Bone marrow (tissue), 2 donors: ENCODE measurements around the gene GPRIN1.

ENCODE experiments used
- DNase-seq, 2 donors: peaks; one replicate each; lab custom pipeline; 2025; lab: John Stamatoyannopoulos, UW

The GPRIN1 gene

DNA sequence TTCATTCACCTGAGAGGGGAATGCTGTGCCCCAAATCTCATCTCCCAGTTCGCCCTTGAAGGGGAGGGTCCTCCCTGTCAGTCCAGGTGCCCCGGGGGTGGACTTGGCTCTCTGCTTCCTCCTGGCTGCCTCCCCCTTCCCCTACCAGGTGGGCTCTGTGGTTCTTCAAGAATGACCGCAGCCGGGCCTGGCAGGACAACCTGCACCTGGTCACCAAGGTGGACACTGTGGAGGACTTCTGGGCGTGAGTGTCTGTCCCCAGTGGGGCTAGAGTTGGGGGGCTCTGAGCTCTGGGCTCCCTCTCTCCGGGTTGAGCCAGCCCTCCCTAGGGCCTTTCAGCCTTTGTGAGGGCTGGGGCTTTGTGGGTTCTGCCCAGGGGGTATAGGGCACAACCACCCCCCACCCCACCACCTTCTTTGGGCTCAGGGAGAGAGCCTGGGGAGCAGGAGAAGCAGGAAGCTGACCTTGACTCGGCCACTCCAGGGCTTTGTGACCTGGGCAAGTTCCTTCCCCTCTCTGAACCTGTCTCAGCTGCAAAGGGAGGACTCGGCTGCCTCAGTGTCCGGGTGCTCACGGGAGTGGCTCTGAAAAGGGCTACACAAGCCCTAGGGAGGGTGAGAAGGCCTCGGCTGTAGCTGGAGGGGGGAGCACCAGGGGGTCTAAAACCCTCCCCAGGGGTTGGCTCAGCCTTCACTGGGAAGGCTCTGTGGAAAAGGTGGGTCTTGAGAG, 33.7 kb upstream of the GPRIN1 start:
- DNase-seq = no peak

- no peak for DNase-seq
These were observed 32.9 kb upstream of the GPRIN1 start for GRCh38 chr5:176642675-176643490.

DNA sequence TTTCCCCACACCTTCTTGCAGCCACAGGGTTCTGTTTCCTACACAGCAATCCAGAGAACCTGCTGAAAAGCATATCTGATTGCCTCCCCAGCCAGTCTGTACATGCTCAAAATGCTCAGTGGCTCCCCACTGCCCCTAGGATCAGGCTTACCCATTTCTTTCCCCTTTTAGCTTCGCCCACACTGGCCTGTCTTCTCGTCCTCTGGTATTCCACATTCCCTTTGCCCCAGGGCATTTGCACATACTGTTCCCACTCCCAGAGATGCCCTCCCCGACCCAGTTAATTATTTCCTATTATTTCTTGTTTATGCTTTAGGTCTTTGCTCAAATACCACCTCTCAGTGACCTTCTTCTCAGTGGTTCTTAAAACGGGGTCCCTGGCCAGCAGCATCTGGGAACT, 30.7 kb upstream of the GPRIN1 start:
- no peak for DNase-seq

DNA sequence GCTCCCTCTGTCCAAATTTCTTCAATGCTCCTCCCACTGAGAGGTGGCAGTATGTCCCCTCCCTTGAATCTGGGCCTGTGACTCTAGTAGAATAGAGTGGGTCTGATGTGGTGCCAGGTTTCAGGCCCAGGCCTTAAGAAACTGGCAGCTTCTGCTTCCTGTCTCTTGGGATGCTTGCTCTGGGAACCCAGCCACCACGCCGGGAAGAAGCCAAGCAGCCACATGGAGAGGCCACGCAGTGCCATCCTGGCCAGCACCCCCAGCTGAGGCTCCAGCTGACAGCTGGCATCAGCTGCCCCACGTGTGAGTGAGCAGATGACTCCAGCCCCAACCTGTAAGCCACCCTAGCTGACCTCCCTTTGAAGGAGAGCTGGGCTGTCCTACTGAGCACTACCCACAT, 30.0 kb upstream of the GPRIN1 start:
- no peak for DNase-seq

DNA sequence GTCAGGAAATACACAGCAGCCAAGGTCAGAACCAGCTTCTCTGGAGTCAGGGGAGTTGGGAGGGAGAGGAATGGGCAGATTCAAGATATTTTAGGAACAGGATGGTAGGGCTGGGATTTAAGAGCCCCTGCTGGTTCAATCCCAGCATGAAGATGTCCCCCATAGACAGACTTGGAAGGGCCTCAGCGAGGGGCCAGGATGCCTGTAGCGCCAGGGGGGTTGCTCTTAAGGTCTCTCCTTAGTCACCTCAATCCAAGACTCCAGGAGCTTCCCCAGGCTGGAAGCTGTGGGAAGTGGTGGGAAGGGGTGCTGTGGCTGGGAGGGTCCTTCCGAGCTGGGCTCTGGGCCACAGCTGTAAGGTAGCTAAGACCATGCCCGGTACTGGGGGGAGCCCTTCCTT, 29.3 kb upstream of the GPRIN1 start:
- no peak for DNase-seq

DNA sequence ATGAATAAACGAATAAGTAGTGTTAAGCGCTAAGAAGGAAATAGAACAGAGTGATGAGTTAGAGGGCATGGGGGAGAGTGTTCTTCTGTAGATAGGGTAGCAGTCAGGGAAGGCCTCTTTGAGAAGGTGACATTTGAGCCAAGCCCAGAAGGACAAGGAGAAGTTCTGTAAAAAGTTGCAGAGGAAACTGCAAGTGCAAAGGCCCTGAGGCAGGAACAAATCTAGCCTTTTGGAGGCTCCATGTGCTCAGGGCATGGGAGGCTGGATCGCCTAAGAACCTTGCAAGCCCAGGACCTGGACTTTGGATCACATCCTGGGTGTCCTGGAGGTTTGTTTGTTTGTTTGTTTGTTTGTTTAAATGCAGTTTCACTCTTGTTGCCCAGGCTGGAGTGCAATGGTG, 28.5 kb upstream of the GPRIN1 start:
- DNase-seq = no peak

DNA sequence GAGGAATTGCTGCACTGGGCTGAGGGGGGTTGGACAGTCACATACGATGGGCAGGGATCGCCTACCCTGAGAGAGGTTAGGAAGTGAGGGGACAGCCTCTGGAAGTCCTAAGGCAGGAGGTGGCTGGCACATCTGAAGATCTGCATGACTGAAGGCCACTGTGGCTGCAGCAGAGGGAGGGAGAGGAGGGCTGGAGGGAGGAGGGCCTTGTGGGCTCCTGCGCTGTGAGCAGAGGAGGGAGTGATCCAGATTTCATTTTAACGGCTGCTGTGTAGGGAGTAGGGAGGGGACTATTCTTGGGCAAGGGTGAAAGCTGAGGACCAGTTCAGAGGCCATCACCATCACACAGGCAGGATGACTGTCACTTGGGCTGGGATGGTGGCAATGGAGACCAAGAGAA, 27.6 kb upstream of the GPRIN1 start:
- no peak for DNase-seq

DNA sequence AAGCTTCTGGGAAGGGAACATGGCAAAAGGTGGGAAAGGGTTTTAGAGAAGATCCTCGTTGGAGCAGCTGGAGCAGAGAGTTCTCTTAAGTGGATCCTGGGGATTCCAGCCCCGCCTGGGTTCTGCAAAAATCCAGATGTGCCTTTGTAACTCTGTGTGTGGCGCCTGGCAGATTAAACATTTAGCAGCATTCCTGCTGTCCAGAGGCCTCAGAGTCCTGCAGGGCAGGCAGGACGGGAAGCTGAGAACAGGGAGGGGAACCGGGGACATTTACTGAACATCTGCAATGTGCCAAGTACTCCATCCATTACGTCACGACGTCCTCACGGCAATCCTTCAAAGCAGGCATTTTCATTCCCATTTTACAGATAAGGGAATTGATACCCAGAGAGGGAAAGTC, 26.5 kb upstream of the GPRIN1 start:
- DNase-seq = no peak

- no peak for DNase-seq
These were observed 23.6 kb upstream of the GPRIN1 start for GRCh38 chr5:176633598-176633997.

GRCh38 chr5:176632745-176633144, 22.8 kb upstream of the GPRIN1 start:
- DNase-seq = no peak

GRCh38 chr5:176631383-176632200, 21.6 kb upstream of the GPRIN1 start:
- DNase-seq = no peak

GRCh38 chr5:176630681-176631222, 20.8 kb upstream of the GPRIN1 start:
- DNase-seq = no peak

DNA sequence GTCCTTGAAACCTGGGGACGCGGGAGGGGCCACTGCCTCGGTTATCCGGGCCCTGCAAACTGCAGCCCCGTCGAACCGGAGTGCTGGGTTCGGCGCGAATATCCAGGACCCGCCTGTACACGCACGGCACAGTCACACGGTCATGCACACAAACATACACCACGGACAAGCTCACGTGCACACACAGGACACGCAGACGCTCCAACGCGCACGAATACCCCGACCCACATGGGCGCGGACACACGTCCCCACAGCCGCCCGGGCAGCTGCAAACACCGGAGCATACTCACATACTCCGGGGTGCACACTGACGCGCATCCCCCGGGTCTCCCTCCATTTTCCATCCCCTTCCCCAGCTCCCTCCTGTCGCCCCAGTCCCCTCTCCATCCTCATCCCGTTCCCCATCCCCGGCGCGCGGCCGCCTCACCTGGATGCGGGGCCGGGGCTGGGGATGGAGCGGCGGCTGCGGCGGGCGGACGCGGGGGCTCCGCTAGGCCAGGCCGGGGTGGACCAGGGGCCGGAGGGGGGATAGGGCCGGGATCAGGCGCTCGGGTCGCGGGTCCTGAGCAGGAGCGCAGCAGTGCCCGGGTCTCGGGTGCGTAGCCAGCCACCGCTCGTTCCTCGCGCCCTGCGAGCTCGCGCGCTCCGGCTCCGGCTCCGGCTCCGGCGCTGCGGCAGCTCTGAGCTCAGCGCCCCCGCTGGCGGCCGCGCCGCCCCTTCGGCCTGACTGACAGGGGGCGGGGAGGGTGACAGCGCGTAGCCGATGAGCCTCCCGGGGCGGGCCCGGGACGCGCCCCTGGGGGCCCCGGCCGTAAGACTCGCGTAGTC, 20.1 kb upstream of the GPRIN1 start, which contains the start of the genes EIF4E1B and SNCB:
TSS of gene EIF4E1B (plus strand) at position 823 of the 828 bp plus-strand sequence. CDS start 12,113 bp downstream, outside the sequence.
TSS of gene SNCB (minus strand) at position 682 of the 828 bp plus-strand sequence. CDS start 880 bp downstream, outside the sequence.
- no peak for DNase-seq

GRCh38 chr5:176629317-176629852, 19.4 kb upstream of the GPRIN1 start:
- no peak for DNase-seq

GRCh38 chr5:176628406-176629228, 18.7 kb upstream of the GPRIN1 start:
- DNase-seq = no peak

DNA sequence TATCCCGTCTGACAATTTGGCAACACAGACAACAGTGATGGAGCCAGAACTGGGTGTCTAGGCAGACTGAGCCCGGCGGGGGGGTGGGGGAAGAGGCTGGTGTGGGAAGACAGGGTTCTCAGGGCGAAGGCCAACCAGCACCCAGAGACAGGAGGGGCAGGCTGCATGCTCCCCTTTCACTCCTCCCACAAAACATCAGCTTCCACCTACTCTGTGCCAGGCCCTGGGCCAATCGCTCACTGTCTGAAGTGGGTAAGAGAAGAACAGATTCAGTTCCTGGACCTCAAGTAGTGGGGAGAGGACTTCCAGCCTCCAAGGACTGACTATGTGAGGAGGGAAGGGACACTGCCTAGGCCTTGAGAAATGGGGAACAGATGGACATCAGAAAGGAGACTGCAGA, 17.6 kb upstream of the GPRIN1 start:
- DNase-seq = no peak

DNA sequence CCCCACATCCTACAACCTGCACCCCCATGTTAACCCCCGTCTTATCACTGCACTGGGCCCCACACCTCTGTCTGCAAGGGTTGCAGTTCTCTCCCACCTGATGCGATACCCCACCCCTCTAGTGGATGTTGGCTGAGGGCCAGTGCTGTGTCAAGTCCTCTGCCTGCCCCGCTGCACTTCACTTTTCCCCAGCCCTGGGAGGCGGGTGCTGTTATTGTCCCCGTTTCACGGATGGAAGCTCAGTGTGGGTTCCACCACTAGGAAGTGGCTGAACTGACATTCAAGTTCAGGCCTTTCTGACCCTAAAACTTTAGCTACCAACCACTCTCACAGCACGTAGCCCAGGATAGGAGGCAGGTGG, 16.9 kb upstream of the GPRIN1 start:
- no peak for DNase-seq

- DNase-seq = no peak
These were observed 16.3 kb upstream of the GPRIN1 start for GRCh38 chr5:176625966-176626875.

- DNase-seq = no peak
These were observed 15.6 kb upstream of the GPRIN1 start for GRCh38 chr5:176625512-176625911.
